Ectodermal cell (in vitro differentiated cells): ENCODE measurements around the gene IQUB.
"Not testable (repeated sequence)": the region's sequence is repeated elsewhere in the genome, so short reads cannot be mapped to it uniquely, and the experiment has no call there.

Experiments used
- H3K27ac ChIP-seq: 2 replicates; pipeline ENCODE4 v1.7.0; 2013; ENCODE audit warnings: mild to moderate bottlenecking, low read depth, low read length; ENCODE audit not compliant: insufficient read depth, poor library complexity, severe bottlenecking
- H3K27me3 ChIP-seq: 2 replicates; pipeline ENCODE4 v1.7.0; 2013; ENCODE audit warnings: mild to moderate bottlenecking, low read length; ENCODE audit not compliant: insufficient read depth, control insufficient read depth, poor library complexity, severe bottlenecking
- H3K36me3 ChIP-seq: one replicate; pipeline ENCODE4 v1.7.0; 2013; ENCODE audit warnings: low read length; ENCODE audit not compliant: control insufficient read depth, insufficient read depth
- H3K4me1 ChIP-seq: one replicate; pipeline ENCODE4 v1.7.0; 2013; ENCODE audit warnings: low read length; ENCODE audit not compliant: control insufficient read depth, insufficient read depth
- H3K4me3 ChIP-seq: 2 replicates; pipeline ENCODE4 v1.7.0; 2013; ENCODE audit warnings: low read depth, low read length, control low read depth; ENCODE audit not compliant: insufficient read depth
- H3K9me3 ChIP-seq: 2 replicates; pipeline ENCODE4 v1.7.0; 2013; ENCODE audit warnings: mild to moderate bottlenecking, low read length, moderate library complexity; ENCODE audit not compliant: control insufficient read depth
- WGBS, 2 experiments: methylation state at CpG; one replicate each; pipeline ENCODE4 v1.1.7; 2013; ENCODE audit warnings: missing lambda C conversion rate in 2 of 2; 5-methylcytosine and 5-hydroxymethylcytosine counted together

The IQUB gene

GRCh38 chr7:123530035-123530591 lies 4.3 kb downstream of the IQUB start:
- not testable (repeated sequence) for H3K4me1 ChIP-seq, H3K4me3 ChIP-seq, H3K27ac ChIP-seq, H3K36me3 ChIP-seq, H3K9me3 ChIP-seq
- H3K27me3 ChIP-seq = peaks cover 13% of the 10 kb centered on the region
- 88 to 91% methylated on average over 13 of the region's 13 CpGs for WGBS, 2 experiments

- WGBS, 2 experiments = 53 to 67% methylated on average over 4 of the region's 5 CpGs
- no peaks in the 10 kb centered on the region for H3K9me3 ChIP-seq
- no peaks in the 10 kb centered on the region for H3K36me3 ChIP-seq
- peaks cover 2% of the 10 kb centered on the region for H3K4me1 ChIP-seq
- H3K4me3 ChIP-seq = no peak overlapping the region
- H3K27ac ChIP-seq = no peak overlapping the region
- H3K27me3 ChIP-seq = peaks cover 3% of the 10 kb centered on the region
These were observed 6.1 kb downstream of the IQUB start for GRCh38 chr7:123528265-123528664.

- not testable (repeated sequence) for H3K4me1 ChIP-seq, H3K27me3 ChIP-seq, H3K36me3 ChIP-seq, H3K4me3 ChIP-seq, H3K9me3 ChIP-seq, H3K27ac ChIP-seq
- WGBS, 2 experiments = 25 to 35% methylated on average over 19 to 21 of the region's 24 CpGs
These were observed 6.6 kb downstream of the IQUB start for GRCh38 chr7:123527712-123528225.

- H3K4me3 ChIP-seq, H3K27ac ChIP-seq, H3K9me3 ChIP-seq, H3K36me3 ChIP-seq, H3K27me3 ChIP-seq, H3K4me1 ChIP-seq: not testable (repeated sequence)
- 95 to 98% methylated on average over 6 of the region's 7 CpGs for WGBS, 2 experiments
These were observed 7.9 kb downstream of the IQUB start for GRCh38 chr7:123526533-123526932.

GRCh38 chr7:123522066-123522465 lies 12.3 kb downstream of the IQUB start:
- no peaks in the 10 kb centered on the region for H3K36me3 ChIP-seq
- 91% methylated on average over 1 to 2 of the region's 2 CpGs for WGBS, 2 experiments

GRCh38 chr7:123505221-123505620 lies 29.2 kb downstream of the IQUB start:
- no peak overlapping the region for H3K27ac ChIP-seq
- H3K4me3 ChIP-seq = no peak overlapping the region
- H3K36me3 ChIP-seq = no peaks in the 10 kb centered on the region
- no peaks in the 10 kb centered on the region for H3K9me3 ChIP-seq
- peaks cover 10% of the 10 kb centered on the region for H3K4me1 ChIP-seq
- H3K27me3 ChIP-seq = no peaks in the 10 kb centered on the region
- 66 to 68% methylated on average over 2 of the region's 2 CpGs for WGBS, 2 experiments

More at GRCh38 chr7:123522066-123522465, 12.3 kb downstream of the IQUB start:
- Histone ChIP-seq H3K4me1 (no peaks in the 10 kb centered on the region), H3K27ac (no peak overlapping the region), H3K27me3 (no peaks in the 10 kb centered on the region), H3K9me3 (no peaks in the 10 kb centered on the region), H3K4me3 (no peak overlapping the region)

- Histone ChIP-seq H3K9me3 (no peaks in the 10 kb centered on the region), H3K36me3 (no peaks in the 10 kb centered on the region), H3K4me3 (no peak overlapping the region), H3K4me1 (peaks cover 10% of the 10 kb centered on the region), H3K27me3 (no peaks in the 10 kb centered on the region), H3K27ac (peak overlapping the region; percentile 18)
- WGBS, 2 experiments = 64 to 68% methylated on average over 4 to 5 of the region's 5 CpGs
These were observed 32.2 kb downstream of the IQUB start for GRCh38 chr7:123502201-123502600.

GRCh38 chr7:123500878-123501489 lies 33.4 kb downstream of the IQUB start:
- Histone ChIP-seq H3K27me3 (no peaks in the 10 kb centered on the region), H3K4me1 (peaks cover 10% of the 10 kb centered on the region), H3K27ac (no peak overlapping the region), H3K4me3 (no peak overlapping the region), H3K9me3 (no peaks in the 10 kb centered on the region), H3K36me3 (no peaks in the 10 kb centered on the region)
- whole genome bisulfite sequencing, 2 experiments = 94 to 95% methylated on average over 1 of the region's 1 CpG

- H3K9me3 ChIP-seq = no peaks in the 10 kb centered on the region
- no peaks in the 10 kb centered on the region for H3K36me3 ChIP-seq
- no peak overlapping the region for H3K27ac ChIP-seq
- peaks cover 10% of the 10 kb centered on the region for H3K4me1 ChIP-seq
- no peak overlapping the region for H3K4me3 ChIP-seq
- H3K27me3 ChIP-seq = no peaks in the 10 kb centered on the region
- WGBS, 2 experiments = 93 to 94% methylated on average over 7 to 8 of the region's 8 CpGs
These were observed 35.0 kb downstream of the IQUB start for GRCh38 chr7:123499211-123499970.

GRCh38 chr7:123498601-123499000 lies 35.8 kb downstream of the IQUB start:
- 93 to 98% methylated on average over 2 of the region's 2 CpGs for WGBS, 2 experiments
- Histone ChIP-seq H3K27me3 (no peaks in the 10 kb centered on the region), H3K4me1 (peaks cover 10% of the 10 kb centered on the region), H3K36me3 (no peaks in the 10 kb centered on the region), H3K27ac (no peak overlapping the region), H3K9me3 (no peaks in the 10 kb centered on the region), H3K4me3 (no peak overlapping the region)
